ENCODE data around the gene RAPGEF2.
"Not testable (repeated sequence)": the region's sequence is repeated elsewhere in the genome, so short reads cannot be mapped to it uniquely, and the experiment has no call there.

The RAPGEF2 gene

DNA sequence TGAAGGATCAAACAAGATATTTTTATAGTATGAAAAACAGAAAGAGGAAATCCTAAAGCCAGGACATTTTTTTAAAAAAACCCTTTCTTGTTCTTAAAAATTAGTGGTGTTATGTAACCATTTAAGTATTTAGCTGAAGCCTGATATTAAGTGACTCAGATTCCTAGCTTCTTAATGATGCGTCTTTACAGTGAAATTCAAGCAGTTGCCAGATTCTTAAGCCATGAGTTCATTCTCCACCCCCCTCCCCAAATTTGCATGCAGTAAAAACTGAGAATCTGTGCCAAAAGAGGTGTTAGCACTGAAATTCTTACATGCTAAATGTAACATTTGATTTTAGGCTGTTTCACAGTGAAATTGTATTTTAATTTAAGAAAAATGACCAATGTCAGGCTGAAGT is 180.8 kb downstream of the RAPGEF2 start:
- DNase-seq = no peak

DNA sequence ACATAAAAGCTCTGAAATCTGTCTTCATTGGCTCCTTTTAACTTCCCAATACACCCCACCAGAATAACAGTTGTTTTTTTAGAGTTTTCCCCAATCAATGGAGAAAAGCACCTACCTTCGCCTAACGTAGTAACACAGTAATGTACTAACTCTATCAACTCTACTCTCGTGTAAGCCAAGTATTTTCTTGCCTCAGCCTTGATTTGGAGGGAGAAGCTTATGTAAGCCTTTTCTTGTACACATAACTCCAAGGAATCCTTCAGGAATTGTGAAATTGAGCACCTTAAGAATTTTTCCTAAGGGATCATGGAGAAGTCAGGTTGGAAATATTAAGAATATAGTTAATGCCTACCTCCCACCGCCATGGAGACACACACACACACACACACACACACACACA is 181.2 kb downstream of the RAPGEF2 start:
- no peak for DNase-seq

DNA sequence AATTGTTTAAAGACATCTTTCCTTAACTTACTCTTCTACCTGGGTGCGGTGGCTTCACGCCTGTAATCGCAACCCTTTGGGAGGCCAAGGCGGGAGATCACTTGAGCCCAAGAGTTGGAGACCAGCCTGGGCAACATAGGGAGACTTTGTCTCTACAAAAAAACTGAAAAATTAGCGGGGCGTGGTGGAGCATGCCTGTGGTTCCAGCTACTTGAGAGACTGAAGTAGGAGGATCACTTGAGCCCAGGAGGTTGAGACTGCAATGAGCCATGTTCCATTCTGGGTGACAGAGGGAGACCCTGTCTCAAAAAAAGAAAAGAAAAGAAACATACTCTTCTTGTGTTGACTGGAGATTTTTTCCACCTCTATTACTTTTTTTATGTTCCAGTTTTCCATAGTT is 181.9 kb downstream of the RAPGEF2 start:
- DNase-seq = no peak

DNA sequence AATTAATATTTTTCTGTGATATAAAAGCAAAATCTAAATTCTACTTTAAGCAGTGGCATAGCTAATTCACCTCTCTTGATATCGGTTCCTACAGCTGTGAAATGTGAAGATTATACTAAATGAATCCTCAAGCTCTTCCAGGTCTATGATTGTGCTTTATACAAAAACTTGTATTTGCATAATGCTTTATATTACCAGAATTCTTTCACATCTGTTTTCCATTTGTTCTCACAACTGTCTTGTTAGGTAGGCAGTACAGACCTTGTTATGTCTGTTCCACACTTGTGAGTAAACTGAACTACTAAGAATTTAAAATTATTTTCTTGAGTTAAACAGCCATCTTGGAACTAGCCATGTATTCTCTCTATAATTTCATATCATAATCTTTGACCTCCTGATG is 184.9 kb downstream of the RAPGEF2 start:
- DNase-seq = no peak

DNA sequence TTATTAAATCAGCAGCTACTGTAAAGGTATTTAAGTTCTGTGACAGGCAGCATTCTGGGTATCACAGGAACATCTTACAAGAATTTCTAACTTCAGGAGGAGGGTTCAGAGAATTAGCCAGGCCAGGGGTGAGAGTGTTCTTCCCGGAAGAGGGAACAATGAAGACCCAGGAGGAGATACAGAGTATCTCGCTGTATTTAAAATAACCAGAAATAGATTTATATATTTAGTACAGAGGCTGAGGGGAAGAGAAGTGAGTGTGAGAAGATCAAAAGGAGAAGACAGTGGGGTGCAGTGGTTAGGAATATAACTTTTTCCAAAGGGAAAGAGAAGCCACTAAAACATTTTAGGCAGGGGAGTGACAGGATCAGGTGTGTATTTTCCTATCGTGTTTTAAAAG is 186.8 kb downstream of the RAPGEF2 start:
- DNase-seq = no peak

DNA sequence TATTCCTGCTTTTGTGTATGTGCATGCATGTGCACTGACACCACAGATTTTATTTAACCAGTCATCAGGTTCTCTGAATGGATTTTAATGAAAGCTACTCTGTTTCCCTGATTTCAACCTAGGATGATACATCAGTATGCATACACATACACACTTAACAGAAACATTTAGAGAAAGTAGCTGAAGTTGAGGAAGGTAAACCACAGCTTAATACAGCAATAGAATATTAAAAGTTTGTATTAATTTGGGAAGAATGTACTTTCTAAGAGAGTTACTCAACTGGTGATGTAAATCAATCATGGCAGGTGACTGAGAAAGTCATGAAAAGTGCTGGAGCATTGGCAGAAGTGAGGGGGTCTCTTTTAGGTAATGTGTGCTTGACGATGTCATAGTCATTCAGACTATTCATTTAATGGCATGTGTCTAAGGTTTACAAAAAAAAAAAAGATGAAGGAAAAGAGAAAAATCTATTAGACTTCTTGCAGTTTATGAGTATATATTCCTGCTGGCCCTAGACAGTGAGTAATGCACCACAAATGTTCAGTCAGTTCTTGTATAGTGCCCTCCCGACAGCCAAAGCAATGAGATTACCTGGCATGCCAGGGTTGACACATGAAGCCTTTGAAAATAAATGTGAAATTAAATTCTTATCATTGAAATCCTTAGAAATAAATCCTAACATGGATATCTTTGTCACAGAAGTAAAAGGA is 187.6 kb downstream of the RAPGEF2 start:
- DNase-seq = no peak

DNA sequence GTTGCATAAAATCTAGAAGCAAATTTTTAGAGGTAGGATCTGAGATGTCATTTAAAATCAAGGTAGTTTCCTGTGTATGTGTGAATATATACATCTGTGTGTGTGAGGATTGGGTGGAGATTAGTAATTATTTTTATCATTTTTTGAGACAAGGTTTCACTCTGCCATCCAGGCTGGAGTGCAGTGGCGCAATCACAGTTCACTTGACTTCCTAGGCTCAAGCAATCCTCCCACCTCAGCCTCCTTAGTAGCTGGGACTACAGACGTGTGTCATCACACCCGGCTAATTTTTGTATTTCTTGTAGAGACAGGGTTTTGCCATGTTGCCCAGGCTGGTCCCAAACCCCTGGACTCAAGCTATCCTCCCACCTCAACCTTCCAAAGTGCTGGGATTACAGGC is 188.3 kb downstream of the RAPGEF2 start:
- no peak for DNase-seq

DNA sequence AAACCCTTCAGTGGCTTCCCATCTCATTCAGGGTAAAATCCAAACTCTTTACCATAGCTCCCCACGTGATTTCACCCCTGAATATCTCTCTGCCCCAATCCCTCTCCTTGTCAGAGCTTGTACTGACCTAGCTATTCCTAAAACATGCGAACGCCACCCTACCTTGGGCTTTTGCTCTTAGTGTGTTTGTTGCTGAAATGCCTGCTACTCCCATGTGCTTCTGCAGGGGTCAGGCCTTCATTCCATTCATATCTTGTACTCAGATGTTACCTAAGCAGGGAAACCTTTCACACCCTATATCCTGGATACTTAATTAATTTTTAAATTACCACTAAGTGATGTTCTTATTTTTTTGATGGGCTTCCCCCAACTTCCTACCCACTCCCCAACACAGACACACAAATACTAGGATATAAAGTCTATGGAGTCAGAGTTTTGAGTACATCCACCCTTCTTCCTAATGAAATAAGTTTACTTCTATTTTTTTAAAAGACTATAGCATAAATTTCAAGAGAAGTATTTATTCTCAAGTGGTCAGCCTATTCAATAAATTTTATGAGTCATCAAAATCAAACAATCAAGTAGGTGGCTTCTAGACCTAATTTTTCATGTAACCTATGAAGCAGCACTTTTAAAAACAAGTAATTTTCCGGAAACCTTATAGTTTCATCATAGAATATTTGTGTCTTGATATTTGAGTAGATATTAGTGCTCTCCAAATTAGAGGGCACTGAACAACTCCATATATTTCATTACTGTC is 189.4 kb downstream of the RAPGEF2 start:
- no peak for DNase-seq

DNA sequence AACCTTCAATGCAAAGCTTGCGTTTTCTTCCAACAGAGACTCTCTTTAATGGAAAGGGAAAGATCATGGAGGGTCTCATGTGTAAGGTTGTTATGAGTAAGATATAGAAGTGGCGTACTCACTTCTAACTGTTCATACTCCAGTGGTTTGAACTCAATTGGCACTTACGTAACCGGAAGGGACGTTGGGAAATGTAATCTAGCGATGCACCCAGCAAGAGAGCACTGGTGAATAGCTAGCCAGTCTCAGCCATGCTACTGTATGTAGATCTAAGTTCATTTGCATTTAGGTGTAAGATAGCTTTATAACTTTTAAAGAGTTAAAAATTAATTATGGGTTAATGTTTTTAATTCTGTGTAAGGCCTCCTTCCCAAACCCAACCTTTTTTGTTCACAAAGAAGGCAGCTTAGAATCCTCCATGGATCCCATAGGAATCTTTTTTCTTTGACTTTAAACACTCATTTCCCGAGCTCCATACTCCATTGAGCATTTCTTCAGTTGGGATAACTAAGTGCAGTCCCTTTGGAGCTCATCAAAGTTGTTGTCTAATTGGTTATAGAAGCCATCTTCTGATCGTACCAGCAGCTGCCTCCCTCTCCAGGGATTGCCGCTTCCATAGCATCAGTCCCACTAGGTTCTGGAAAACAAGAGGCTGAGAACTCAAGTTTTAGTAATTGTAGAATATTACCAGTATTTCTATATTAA is 191.1 kb downstream of the RAPGEF2 start:
- no peak for DNase-seq

DNA sequence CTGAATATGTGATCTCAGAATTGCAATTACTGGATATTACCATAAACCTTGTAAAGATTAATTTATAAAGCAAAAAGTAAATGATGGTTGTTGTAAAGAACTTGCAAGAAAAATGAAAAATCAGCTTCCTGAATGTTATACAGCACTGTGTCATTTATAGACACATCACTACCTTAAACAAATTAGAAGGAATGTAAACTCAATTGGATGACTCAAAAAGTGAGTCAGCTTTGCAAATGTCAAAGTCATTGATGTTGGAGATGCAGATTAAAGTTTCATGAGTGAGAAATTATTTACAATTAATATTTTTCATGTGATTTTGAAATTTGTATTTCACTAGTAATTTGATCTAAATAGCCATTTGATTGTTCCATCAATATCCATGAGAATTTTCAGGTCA is 193.2 kb downstream of the RAPGEF2 start:
- no peak for DNase-seq

DNA sequence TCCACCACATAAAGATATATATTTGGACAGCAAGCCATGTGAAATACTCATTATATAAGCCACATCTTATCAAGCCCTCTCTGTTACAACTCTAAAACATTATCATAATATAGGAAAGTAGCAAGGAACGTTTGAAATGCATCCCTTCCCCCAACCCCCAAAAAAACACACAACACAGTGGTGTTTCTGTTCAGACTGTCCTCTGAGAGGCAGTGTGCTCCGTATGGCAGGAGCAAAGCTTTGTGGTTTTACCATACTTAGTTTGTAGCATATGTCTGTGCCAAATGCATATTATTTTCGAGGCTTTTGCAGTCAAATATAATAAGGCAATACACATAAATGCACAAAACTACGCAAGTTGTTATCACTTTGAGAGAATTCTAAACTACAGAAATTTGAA is 194.2 kb downstream of the RAPGEF2 start:
- DNase-seq = no peak

DNA sequence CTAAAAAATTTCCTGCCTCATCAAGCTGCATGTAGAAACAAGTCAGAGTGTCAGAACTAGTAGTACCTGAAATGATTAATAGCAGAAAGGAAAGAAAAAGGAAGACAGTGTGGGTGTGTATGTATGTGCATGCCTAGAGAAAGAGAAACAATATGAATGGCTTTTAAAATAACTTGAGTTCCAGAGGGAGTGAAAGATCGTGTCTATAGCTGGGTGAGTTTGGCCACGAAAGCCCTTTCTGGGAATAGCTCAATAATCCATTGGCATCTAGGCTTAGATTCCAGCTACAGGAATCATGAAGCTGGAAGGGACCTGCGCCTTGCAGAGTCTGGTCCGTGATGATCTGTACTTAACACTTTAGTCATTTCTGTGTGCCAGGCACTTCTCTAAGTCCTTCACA is 195.6 kb downstream of the RAPGEF2 start:
- no peak for DNase-seq

DNA sequence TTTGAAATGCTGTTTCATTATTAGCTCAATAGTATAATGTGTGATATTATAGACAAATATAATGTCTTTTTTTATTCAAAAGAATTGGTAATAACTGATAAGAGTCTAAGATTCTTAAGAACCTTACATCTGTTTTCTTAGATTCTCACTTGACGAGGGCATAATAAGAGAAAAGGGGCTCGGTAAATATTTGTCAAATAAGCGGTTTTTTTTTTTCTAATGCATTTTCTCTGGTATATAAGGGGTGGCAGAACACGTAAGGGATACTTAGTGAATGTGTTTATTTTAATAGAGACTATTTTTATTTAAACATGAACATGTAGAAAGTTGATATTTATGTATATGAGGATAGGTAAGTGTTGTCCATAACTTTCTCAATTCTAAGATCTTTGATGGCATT is 200.6 kb downstream of the RAPGEF2 start:
- DNase-seq = no peak

DNA sequence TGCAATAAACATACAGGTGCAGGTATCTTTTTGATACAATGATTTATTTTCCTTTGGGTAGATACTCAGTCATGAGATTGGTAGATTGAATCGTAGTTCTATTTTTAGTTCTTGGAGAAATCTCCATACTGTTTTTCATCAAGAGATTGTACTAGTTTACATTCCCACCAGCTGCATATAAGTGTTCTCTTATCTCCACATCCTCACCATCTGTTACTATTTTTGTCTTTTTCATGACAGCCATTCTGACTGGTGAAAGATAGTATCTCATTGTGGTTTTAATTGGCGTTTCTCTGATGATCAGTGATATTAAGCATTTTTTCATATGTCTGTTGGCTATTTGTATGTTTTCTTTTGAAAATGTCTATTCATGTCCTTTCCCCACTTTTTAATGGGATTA is 202.2 kb downstream of the RAPGEF2 start:
- DNase-seq = no peak

DNA sequence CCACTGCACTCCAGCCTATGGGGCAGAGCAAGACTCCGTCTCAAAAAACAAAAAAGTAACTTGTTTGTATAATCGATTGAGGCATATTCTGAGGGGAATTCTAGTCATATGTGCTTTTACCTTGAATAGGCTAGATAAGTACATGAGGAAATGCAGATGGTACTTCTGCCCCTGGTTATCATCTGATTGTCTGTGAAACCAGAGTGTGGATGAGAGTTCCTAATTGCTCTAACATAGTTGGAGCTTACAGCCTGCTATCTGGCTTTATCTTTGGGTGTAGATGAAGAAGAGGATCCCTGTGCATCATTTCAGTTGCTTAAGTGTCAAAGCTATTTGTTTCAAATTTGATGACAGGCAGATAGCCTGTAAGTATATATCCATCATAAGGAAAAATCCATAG is 205.1 kb downstream of the RAPGEF2 start:
- no peak for DNase-seq

DNA sequence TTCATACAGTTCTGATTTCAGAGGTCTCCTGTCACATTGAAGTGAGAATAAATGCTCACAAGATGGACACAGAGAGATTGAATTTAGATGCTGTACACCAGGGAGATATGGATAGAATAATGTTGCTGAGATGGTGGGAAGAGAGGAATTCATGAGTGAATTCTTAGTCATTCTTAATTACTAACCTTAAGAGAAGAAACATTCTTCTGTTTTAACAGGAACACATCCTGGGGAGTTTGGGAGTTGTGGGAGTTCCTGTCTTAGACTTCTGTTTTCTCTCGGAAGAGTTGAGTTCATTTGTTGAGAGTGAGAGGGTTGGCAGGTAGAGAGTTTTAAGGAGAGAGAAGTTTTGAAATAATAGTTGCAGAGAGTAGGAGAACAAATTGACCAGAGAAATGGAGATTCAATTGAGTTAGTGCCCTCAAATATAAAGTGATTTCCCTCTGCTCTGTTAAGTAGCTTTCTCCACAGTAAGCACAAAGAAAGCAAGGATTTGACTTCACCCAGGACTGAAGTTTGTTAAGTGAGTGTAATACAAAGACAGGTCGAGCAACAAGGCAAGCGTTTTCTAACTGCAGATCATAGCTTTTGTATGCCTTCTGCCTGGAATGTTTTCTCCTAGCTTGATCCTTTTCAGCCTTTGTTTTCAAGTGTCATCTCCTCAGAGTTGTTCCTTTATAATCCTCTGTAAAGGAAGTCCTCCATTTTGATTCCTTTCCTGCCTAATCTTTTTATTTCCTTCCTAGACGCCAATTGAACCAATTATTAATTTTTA is 205.9 kb downstream of the RAPGEF2 start:
- DNase-seq = no peak

DNA sequence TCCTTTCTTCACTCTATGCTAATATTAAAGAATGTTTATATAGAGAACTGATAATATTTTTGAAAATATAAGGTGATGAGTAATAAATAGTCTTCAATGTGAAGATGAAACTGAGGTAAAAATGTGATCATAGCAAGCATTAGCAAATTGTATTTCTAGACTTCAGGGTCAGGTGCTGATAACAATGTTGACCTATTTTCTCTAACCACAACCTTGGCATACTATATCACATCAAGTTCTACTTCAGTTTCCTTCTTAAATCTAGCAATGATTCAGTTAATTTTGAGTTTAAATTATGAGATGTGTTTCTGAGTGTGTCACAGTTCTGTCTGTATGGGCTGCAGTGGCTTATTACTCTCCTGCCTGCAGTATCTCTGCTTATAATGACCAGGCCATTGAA is 209.4 kb downstream of the RAPGEF2 start:
- no peak for DNase-seq

DNA sequence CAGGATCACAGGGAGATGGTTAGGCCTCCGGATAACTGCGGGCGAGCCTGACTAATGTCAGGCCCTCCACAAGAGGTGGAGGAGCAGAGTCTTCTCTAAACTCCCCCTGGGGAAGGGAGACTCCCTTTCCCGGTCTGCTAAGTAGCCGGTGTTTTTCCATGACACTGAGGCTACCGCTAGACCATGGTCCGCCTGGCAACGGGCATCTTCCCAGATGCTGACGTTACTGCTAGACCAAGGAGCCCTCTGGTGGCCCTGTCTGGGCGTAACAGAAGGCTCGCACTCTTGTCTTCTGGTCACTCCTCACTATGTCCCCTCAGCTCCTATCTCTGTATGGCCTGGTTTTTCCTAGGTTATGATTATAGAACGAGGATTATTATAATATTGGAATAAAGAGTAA is 213.0 kb downstream of the RAPGEF2 start:
- DNase-seq = not testable (repeated sequence)

DNA sequence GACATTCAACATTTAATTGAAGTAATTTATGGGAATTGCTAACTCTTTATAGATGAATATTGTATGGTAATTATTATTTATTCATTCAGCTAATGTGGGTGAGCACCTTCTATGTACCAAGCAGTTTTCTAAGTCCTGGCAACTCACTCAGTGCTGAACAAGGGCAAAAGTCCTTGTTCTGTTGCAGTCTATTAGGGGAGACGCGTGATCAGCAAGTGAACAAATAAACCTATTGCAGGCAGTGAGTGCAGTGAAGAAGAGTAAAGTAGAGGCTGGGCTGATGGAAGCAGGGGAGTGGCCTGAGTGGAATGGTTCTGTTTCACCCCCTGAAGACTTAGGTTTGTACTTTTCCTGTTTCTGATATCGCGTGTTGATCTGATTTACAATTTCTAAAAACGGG is 214.3 kb downstream of the RAPGEF2 start:
- no peak for DNase-seq

DNA sequence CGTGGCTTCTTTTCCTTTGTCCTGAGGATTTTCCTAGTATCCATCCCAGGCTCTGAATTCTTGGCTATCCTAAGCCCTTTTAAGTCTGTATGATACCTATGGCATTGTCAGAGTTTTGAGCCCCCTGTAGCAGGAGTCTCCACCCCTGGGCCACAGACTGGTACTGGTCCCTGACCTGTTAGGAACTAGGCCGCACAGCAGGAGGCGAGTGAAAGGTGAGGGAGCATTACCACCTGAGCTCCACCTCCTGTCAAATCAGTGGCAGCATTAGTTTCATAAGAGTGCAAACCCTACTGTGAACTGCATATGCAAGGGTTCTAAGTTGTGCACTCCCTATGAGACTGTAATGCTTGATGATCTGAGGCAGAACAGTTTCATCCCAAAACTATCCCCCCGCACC is 216.1 kb downstream of the RAPGEF2 start:
- no peak for DNase-seq

DNA sequence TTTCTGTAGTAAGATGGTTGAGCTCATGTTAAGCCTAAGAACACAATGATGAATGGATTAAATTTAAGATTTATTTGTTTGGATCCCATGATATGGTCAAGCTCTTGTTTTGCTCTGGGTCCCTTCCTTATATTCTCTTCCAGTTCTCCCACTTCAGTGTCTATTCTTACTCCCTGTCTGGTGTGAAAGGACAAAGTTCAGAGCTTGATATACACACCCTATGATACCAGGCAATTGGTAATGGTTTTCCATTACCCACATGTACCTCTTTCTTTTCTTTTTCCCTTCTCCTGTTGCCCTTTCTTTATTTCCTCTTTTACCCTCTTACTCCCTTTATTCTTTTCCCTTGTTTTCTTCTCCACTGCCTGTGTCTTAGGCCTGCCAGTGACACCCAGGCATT is 223.6 kb downstream of the RAPGEF2 start:
- no peak for DNase-seq

DNA sequence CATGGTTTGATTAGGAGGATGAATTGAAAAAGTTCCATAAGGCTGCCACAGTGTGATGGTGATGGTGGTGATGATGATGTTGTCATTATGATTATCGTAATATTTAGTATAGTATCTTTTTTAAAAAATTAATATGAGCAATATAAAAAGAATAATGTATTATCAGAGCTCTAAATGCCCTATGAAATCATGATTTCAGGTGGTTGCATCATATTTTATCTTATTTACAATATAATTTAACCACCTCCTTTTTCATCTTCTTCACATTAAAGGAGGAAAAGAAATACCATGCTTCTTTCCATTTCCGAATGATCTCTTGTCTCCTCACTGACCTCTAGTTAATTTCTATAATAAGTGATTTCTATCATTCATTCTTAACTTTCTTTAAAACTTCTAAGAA is 225.9 kb downstream of the RAPGEF2 start:
- no peak for DNase-seq

DNA sequence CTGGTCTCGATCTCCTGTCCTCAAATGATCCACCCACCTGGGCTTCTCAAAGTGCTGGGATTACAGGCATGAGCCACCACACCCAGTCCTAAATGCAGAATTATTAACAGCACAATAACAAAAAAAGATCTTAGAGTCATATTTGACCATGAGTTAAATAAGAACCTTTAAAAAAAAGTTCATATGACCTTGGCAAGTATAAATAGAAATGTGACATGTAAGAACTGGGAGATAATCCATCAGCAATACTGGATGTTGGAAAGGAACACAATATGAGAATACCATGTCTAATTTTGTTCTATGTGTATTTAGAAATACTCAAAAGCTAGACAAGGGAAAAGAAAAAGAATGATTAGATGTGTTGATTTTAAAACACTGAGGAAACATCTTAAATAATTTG is 231.6 kb downstream of the RAPGEF2 start:
- no peak for DNase-seq
